Duodenal mucosa (tissue), 2 donors: ENCODE measurements around the gene DNPH1.
A peak's percentile ranks its signal among the peaks of the same experiment; 100 is the strongest.

Source experiments
- H3K27ac ChIP-seq: one replicate; pipeline ENCODE4 v1.7.0; 2013; ENCODE audit warnings: low read depth, low read length
- H3K27me3 ChIP-seq, 2 donors: one replicate each; pipeline ENCODE4 v1.7.0; 2013; ENCODE audit warnings: low read length in 2 of 2, control low read depth in 1 of 2; ENCODE audit not compliant: insufficient read depth in 2 of 2, control insufficient read depth in 1 of 2
- H3K36me3 ChIP-seq, 2 donors: one replicate each; pipeline ENCODE4 v1.7.0; 2013; ENCODE audit warnings: low read length in 2 of 2, control low read depth in 1 of 2; ENCODE audit not compliant: insufficient read depth in 2 of 2, control insufficient read depth in 1 of 2
- H3K4me1 ChIP-seq, 2 donors: one replicate each; pipeline ENCODE4 v1.7.0; 2013; ENCODE audit warnings: low read length in 2 of 2, control low read depth in 1 of 2; ENCODE audit not compliant: insufficient read depth in 2 of 2, control insufficient read depth in 1 of 2
- H3K4me3 ChIP-seq, 2 donors: one replicate each; pipeline ENCODE4 v1.7.0; 2013; ENCODE audit warnings: low read length in 2 of 2, low read depth in 1 of 2
- H3K9ac ChIP-seq, 2 donors: one replicate each; pipeline ENCODE4 v1.7.0; 2013; ENCODE audit warnings: low read length in 2 of 2, low read depth in 1 of 2
- H3K9me3 ChIP-seq, 2 donors: one replicate each; pipeline ENCODE4 v1.7.0; 2013; ENCODE audit warnings: low read length in 2 of 2, control low read depth in 1 of 2; ENCODE audit not compliant: control insufficient read depth in 1 of 2

Gene DNPH1

GRCh38 chr6:43263314-43264178, 34.3 kb upstream of the DNPH1 start:
- no peaks in the 10 kb centered on the region for H3K27me3 ChIP-seq
- peak overlapping the region in 1 of 2 donors; percentile 9 for H3K9ac ChIP-seq
- H3K27ac ChIP-seq, result no peak overlapping the region
- no peaks in the 10 kb centered on the region for H3K9me3 ChIP-seq
- H3K36me3 ChIP-seq, result no peaks in the 10 kb centered on the region
- peaks cover 18 to 21% of the 10 kb centered on the region in 2 donors for H3K4me1 ChIP-seq
- H3K4me3 ChIP-seq, result no peak overlapping the region

GRCh38 chr6:43262780-43263313, 33.6 kb upstream of the DNPH1 start:
- Histone ChIP-seq H3K4me1 (peaks cover 11 to 14% of the 10 kb centered on the region in 2 donors), H3K36me3 (no peaks in the 10 kb centered on the region), H3K4me3 (no peak overlapping the region), H3K9me3 (no peaks in the 10 kb centered on the region), H3K27ac (no peak overlapping the region), H3K9ac (peak overlapping the region in 1 of 2 donors; percentile 9), H3K27me3 (no peaks in the 10 kb centered on the region)

GRCh38 chr6:43262000-43262779, 32.9 kb upstream of the DNPH1 start:
- no peak overlapping the region for H3K27ac ChIP-seq
- no peak overlapping the region for H3K4me3 ChIP-seq
- no peak overlapping the region for H3K9ac ChIP-seq
- peaks cover 5 to 7% of the 10 kb centered on the region in 2 donors for H3K4me1 ChIP-seq
- no peaks in the 10 kb centered on the region for H3K9me3 ChIP-seq
- H3K36me3 ChIP-seq, result no peaks in the 10 kb centered on the region
- no peaks in the 10 kb centered on the region for H3K27me3 ChIP-seq

- Histone ChIP-seq H3K4me1 (peaks cover 3% of the 10 kb centered on the region in 2 donors), H3K36me3 (no peaks in the 10 kb centered on the region), H3K9me3 (no peaks in the 10 kb centered on the region), H3K27ac (no peak overlapping the region), H3K27me3 (no peaks in the 10 kb centered on the region), H3K4me3 (no peak overlapping the region), H3K9ac (no peak overlapping the region)
Observed at GRCh38 chr6:43261198-43261597, 31.9 kb upstream of the DNPH1 start.

- H3K9ac ChIP-seq, result no peak overlapping the region
- H3K36me3 ChIP-seq, result no peaks in the 10 kb centered on the region
- H3K27me3 ChIP-seq, result no peaks in the 10 kb centered on the region
- H3K4me3 ChIP-seq, result no peak overlapping the region
- peaks cover 3% of the 10 kb centered on the region in 2 donors for H3K4me1 ChIP-seq
- H3K27ac ChIP-seq, result no peak overlapping the region
- no peaks in the 10 kb centered on the region for H3K9me3 ChIP-seq
Observed at GRCh38 chr6:43260791-43261190, 31.5 kb upstream of the DNPH1 start.

GRCh38 chr6:43258807-43259686, 29.8 kb upstream of the DNPH1 start:
- H3K4me1 ChIP-seq, result peaks cover 3% of the 10 kb centered on the region in 2 donors
- no peaks in the 10 kb centered on the region for H3K27me3 ChIP-seq
- H3K36me3 ChIP-seq, result no peaks in the 10 kb centered on the region
- H3K27ac ChIP-seq, result no peak overlapping the region
- H3K9me3 ChIP-seq, result no peaks in the 10 kb centered on the region
- H3K9ac ChIP-seq, result no peak overlapping the region
- H3K4me3 ChIP-seq, result no peak overlapping the region

GRCh38 chr6:43258180-43258579, 28.9 kb upstream of the DNPH1 start:
- no peaks in the 10 kb centered on the region for H3K9me3 ChIP-seq
- no peaks in the 10 kb centered on the region for H3K36me3 ChIP-seq
- no peak overlapping the region for H3K4me3 ChIP-seq

GRCh38 chr6:43257367-43258145, 28.3 kb upstream of the DNPH1 start:
- peaks cover 0 to 1% of the 10 kb centered on the region in 2 donors for H3K4me1 ChIP-seq
- H3K27ac ChIP-seq, result no peak overlapping the region
- H3K4me3 ChIP-seq, result no peak overlapping the region
- H3K27me3 ChIP-seq, result peaks cover 0 to 4% of the 10 kb centered on the region in 2 donors
- H3K9ac ChIP-seq, result no peak overlapping the region
- no peaks in the 10 kb centered on the region for H3K9me3 ChIP-seq
- no peaks in the 10 kb centered on the region for H3K36me3 ChIP-seq

More at GRCh38 chr6:43258180-43258579, 28.9 kb upstream of the DNPH1 start:
- Histone ChIP-seq H3K9ac (no peak overlapping the region), H3K27ac (no peak overlapping the region), H3K4me1 (peaks cover 0 to 3% of the 10 kb centered on the region in 2 donors), H3K27me3 (peaks cover 0 to 3% of the 10 kb centered on the region in 2 donors)
